Articular chondrocyte of knee joint (primary cell): ENCODE results near the gene ZNF319. TPM values are rescaled to one million over a fixed set of nuclear protein-coding genes. Genes with fewer than 3 reads are reported as not detected.

Experiments used
- total RNA-seq: library from RNA; depleted of rRNA; stranded (reverse); fragments of >200 nt; gene quantifications from 2 replicates; pipeline ENCODE4 v1.2.3, GENCODE V29; 2012

ZNF319 gene
- total RNA-seq, result 4.3 and 4.8 TPM in 2 replicates

GRCh38 chr16:57999971-58000705, at the start of gene ZNF319:
Gene ZNF319 (minus strand): TSS chr16:58000672. CDS start chr16:57998265, 2,407 bp downstream.

DNA sequence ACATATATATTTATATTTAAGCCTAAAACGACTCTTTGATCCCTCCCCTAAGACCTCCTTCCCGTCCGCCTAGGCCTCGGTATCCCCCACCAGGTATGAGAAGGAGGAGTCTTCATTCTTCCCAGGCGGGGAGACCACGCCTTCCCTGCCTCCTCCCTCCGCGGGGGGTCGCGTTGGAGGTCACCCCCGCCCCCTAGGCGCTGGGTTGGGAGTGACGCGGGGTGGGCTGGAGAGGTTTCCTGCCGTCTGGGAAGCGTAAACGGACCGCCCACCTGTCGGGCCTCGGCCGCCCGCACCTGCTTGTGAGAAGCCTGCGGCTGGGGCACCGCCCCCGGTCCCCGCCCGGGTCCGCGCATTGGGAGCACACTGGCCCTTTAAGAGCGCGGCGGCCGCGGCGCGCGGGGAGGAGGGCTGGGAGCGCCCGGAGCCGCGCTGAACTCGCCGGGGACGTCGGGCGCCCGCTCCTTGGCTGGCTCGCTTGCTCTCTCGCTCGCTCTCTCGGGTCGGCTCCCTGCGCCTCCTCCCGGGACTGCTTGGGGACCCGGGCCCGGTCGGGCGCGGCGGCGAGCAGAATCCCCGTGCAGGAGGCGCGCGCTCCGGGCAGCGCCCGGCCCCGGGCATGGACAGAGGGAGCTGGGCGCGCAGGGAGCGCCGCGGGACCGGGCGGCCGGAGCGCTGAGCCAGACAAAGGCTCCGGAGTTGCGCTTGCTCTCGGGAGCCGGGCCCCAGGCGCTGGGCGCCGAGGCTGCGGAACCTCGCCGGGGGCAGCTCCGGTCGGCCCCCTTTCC, 25.1 kb upstream of the ZNF319 start, which contains the start of gene MMP15:
TSS of gene MMP15 (plus strand) at position 404 of the 788 bp plus-strand sequence. CDS start 597 bp downstream, outside the sequence.

DNA sequence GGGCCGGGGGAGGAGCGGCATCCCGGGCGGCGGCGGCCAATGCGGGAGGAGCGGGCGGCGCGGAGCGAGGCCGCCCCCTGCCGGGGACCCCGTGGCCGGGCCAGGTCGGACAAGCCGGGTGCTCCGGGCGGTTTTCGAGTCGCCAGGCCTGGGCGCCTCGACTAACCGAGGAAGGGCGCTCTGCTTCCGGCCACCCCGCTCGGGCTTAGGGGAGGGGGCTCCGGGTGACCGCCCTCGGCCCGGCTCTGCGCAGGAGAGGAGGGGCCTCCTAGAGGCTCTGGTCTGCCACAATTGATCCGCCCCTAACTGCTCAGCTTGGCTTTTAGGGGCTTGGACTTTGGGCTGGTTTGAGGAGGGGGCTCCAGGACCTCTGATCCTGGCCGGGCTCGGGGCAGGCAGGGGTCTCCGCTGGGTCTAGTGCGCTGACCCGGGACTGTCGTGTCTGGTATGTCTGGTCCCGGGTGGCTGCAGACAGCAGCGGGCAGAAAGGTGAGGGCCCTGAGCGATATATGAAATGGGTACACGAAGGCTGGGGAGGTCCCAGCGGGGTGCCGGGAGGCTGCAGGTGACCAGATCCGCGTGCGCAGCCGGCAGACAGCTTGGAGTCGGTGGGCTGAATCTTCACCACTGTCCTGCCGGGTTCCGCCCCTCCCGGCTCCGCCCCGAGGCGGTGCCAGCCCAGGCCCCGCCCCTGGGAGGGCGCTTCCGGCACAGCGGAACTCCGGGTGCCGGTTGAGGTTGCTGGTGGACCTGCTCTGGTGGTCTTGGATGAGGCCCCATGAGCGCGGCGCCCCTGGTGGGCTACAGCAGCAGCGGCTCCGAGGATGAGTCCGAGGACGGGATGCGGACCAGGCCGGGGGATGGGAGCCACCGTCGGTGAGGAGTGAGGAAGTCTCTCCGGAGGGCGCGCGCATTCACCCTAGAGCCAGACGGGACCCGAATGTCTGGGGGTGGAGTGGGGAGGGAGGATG, 519 bp upstream of the ZNF319 start, which contains the start of gene USB1:
TSS of gene USB1 (plus strand) at position 702 of the 971 bp plus-strand sequence. CDS start at position 779, 77 bp downstream.

GRCh38 chr16:57970970-57971369, 29.5 kb downstream of the ZNF319 start, which contains the start of gene CNGB1:
Gene CNGB1 (minus strand): TSS chr16:57971128. CDS start chr16:57967286, 3,842 bp downstream.

Other genes starting within 250 kb of the ZNF319 start
- 41.8 and 62.3 TPM in 2 replicates for gene KIFC3, start 198.2 kb downstream of the ZNF319 start, total RNA-seq
- gene CNGB1, start 29.5 kb downstream of the ZNF319 start, total RNA-seq, result not detected in 2 replicates
- 15.4 and 16.2 TPM in 2 replicates for gene USB1, start 735 bp upstream of the ZNF319 start, total RNA-seq
- 3.8 and 3.9 TPM in 2 replicates for gene MMP15, start 25.1 kb upstream of the ZNF319 start, total RNA-seq
- 24.3 and 28.3 TPM in 2 replicates for gene CFAP20, start 128.7 kb upstream of the ZNF319 start, total RNA-seq
- gene CSNK2A2, start 197.4 kb upstream of the ZNF319 start, total RNA-seq, result 39.7 and 45.1 TPM in 2 replicates